Neural cell (in vitro differentiated cells): Measurements from ENCODE around the gene RBM6. TPM values are rescaled to one million over a fixed set of nuclear protein-coding genes. Genes with fewer than 3 reads are reported as not detected.
"Not testable (repeated sequence)": the region's sequence is repeated elsewhere in the genome, so short reads cannot be mapped to it uniquely, and the experiment has no call there.

ENCODE experiments used
- H2AFZ ChIP-seq: fragments of 200-600, 300-800 bp; sonication (generic), shearing (Covaris generic); 2 replicates; pipeline ENCODE4 v1.6.0; 2014; ENCODE audit warnings: low read depth, mild to moderate bottlenecking, antibody characterized with exemption, low read length, moderate library complexity
- H3F3A ChIP-seq: fragments of 200-600 bp; shearing (Covaris generic); 2 replicates; pipeline ENCODE4 v1.6.1; 2016; ENCODE audit warnings: mild to moderate bottlenecking, moderate library complexity, mixed read lengths, antibody characterized with exemption, low read length; ENCODE audit not compliant: insufficient read depth, poor library complexity, severe bottlenecking
- H3K27ac ChIP-seq: fragments of 200-600, 300-800 bp; sonication (generic), shearing (Covaris generic); 2 replicates; pipeline ENCODE4 v1.5.1; 2014; ENCODE audit warnings: mild to moderate bottlenecking, low read length, moderate library complexity
- H3K27me3 ChIP-seq: fragments of 300-800, 200-600 bp; sonication (generic), shearing (Covaris generic); 2 replicates; pipeline ENCODE4 v1.6.0; 2014; ENCODE audit warnings: mild to moderate bottlenecking, low read depth, low read length, moderate library complexity; ENCODE audit not compliant: insufficient read depth
- H3K36me3 ChIP-seq: fragments of 300-800, 200-600 bp; sonication (generic), shearing (Covaris generic); 2 replicates; pipeline ENCODE4 v1.5.1; 2014; ENCODE audit warnings: mild to moderate bottlenecking, antibody characterized with exemption, low read length, moderate library complexity; ENCODE audit not compliant: insufficient read depth
- H3K4me2 ChIP-seq: fragments of 300-800, 200-600 bp; sonication (generic), shearing (Covaris generic); 2 replicates; pipeline ENCODE4 v1.6.0; 2014; ENCODE audit warnings: mild to moderate bottlenecking, low read length
- H3K4me3 ChIP-seq: fragments of 300-800, 200-600 bp; sonication (generic), shearing (Covaris generic); 2 replicates; pipeline ENCODE4 v1.5.1; 2014; ENCODE audit warnings: mild to moderate bottlenecking, low read length, moderate library complexity
- H3K79me2 ChIP-seq: fragments of 200-600 bp; shearing (Covaris generic); replicated peaks from 2 replicates; pipeline ENCODE4 v1.6.0; 2014; ENCODE audit warnings: mild to moderate bottlenecking, low read length, moderate library complexity; ENCODE audit not compliant: insufficient read depth
- H3K9ac ChIP-seq: fragments of 300-800, 200-600 bp; sonication (generic), shearing (Covaris generic); 2 replicates; pipeline ENCODE4 v1.6.1; 2016; ENCODE audit warnings: mild to moderate bottlenecking, low read length, mixed read lengths
- H3K9me2 ChIP-seq: fragments of 200-600 bp; shearing (Covaris generic); 2 replicates; pipeline ENCODE4 v1.6.1; 2016; ENCODE audit warnings: mild to moderate bottlenecking, low read length, mixed read lengths; ENCODE audit not compliant: insufficient read depth
- H3K9me3 ChIP-seq: fragments of 200-600, 300-800 bp; sonication (generic), shearing (Covaris generic); 2 replicates; pipeline ENCODE4 v1.6.1; 2016; ENCODE audit warnings: mild to moderate bottlenecking, mixed run types, low read length, moderate library complexity, mixed read lengths
- H4K20me1 ChIP-seq: fragments of 200-600 bp; shearing (Covaris generic); 2 replicates; pipeline ENCODE4 v1.6.1; 2016; ENCODE audit warnings: mild to moderate bottlenecking, mixed run types; ENCODE audit not compliant: insufficient read depth
- CTCF ChIP-seq: fragments of 450-650 bp; IDR thresholded peaks from 2 replicates; pipeline ENCODE4 v1.5.1; 2014; ENCODE audit warnings: antibody characterized with exemption, mild to moderate bottlenecking, moderate library complexity; ENCODE audit not compliant: poor library complexity, severe bottlenecking
- EP300 ChIP-seq: fragments of 450-650 bp; conservative IDR thresholded peaks from 2 replicates; pipeline ENCODE4 v1.6.1; 2014; ENCODE audit warnings: antibody characterized with exemption, mild to moderate bottlenecking, moderate library complexity; ENCODE audit not compliant: poor library complexity, severe bottlenecking
- EZH2 ChIP-seq: fragments of 200-600, 300-800 bp; shearing (Covaris generic), sonication (generic); IDR thresholded peaks from 2 replicates; pipeline ENCODE4 v1.6.1; 2014; ENCODE audit warnings: antibody characterized with exemption, low read length, borderline replicate concordance, mild to moderate bottlenecking; ENCODE audit not compliant: insufficient read depth, poor library complexity, severe bottlenecking
- MXI1 ChIP-seq: fragments of 450-650 bp; conservative IDR thresholded peaks from 2 replicates; pipeline ENCODE4 v1.6.1; 2014; ENCODE audit warnings: antibody characterized with exemption, mild to moderate bottlenecking; ENCODE audit not compliant: poor library complexity, severe bottlenecking
- POLR2AphosphoS5 ChIP-seq: IDR thresholded peaks from 2 replicates; pipeline ENCODE4 v1.6.1; 2012
- RAD21 ChIP-seq: fragments of 450-650 bp; conservative IDR thresholded peaks from 2 replicates; pipeline ENCODE4 v1.6.1; 2014; ENCODE audit warnings: antibody characterized with exemption, mild to moderate bottlenecking, moderate library complexity
- SMC3 ChIP-seq: fragments of 450-650 bp; conservative IDR thresholded peaks from 2 replicates; pipeline ENCODE4 v1.6.1; 2014; ENCODE audit warnings: antibody characterized with exemption, mild to moderate bottlenecking, moderate library complexity; ENCODE audit not compliant: poor library complexity
- TAF1 ChIP-seq: IDR thresholded peaks from 2 replicates; pipeline ENCODE4 v1.6.1; 2012; ENCODE audit warnings: low read depth
- polyA plus RNA-seq: library from polyadenylated mRNA; depleted of rRNA; stranded (reverse); fragments of >200 nt; gene quantifications from 2 replicates; pipeline ENCODE4 v1.2.3, GENCODE V29; 2014
- TF ChIP-seq, protein P1 (sequence below): IDR thresholded peaks from 2 replicates; pipeline ENCODE4 v1.6.1; 2012; ENCODE audit warnings: borderline replicate concordance

The RBM6 gene
- polyA plus RNA-seq, 1 donor from 2014 or later: 177 TPM

DNA sequence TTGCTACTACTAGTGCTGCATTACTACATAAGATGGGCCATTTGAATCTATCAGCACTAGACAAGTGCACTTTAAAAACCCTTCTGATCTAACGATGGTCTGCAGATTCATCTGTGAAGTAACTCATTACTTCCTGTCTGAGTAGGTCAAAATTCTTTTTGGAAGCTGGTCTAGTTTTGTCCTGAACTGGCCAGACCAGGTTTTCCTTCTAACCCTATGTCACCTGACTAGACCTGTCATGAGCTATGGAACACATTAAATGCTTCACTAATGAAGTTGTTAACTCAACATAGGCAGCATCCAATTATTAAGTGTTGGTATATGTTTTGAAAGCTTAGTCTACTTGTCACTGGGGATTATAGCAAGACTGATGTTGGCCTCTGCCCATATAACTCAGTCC lies 138.7 kb downstream of the RBM6 start:
- H4K20me1 ChIP-seq: no peaks in the 10 kb centered on the region

GRCh38 chr3:50084951-50085350 lies 145.0 kb downstream of the RBM6 start:
- not testable (repeated sequence) for H3F3A ChIP-seq, H3K4me3 ChIP-seq, H3K4me2 ChIP-seq, H3K27ac ChIP-seq, H4K20me1 ChIP-seq, H2AFZ ChIP-seq, H3K9me3 ChIP-seq, H3K27me3 ChIP-seq, H3K36me3 ChIP-seq, H3K9me2 ChIP-seq, H3K9ac ChIP-seq
- H3K79me2 ChIP-seq: peaks cover 13% of the 10 kb centered on the region

More for the DNA sequence above, 138.7 kb downstream of the RBM6 start:
- Histone ChIP-seq H3K9me3 (no peaks in the 10 kb centered on the region), H3K4me2 (no peak overlapping the region), H3F3A (no peaks in the 10 kb centered on the region), H3K27ac (no peak overlapping the region), H3K79me2 (no peaks in the 10 kb centered on the region), H3K27me3 (no peaks in the 10 kb centered on the region), H3K9me2 (no peaks in the 10 kb centered on the region), H2AFZ (no peak overlapping the region), H3K4me3 (no peak overlapping the region), H3K36me3 (peaks cover 7% of the 10 kb centered on the region), H3K9ac (no peak overlapping the region)
- TF ChIP-seq, protein P1, sequence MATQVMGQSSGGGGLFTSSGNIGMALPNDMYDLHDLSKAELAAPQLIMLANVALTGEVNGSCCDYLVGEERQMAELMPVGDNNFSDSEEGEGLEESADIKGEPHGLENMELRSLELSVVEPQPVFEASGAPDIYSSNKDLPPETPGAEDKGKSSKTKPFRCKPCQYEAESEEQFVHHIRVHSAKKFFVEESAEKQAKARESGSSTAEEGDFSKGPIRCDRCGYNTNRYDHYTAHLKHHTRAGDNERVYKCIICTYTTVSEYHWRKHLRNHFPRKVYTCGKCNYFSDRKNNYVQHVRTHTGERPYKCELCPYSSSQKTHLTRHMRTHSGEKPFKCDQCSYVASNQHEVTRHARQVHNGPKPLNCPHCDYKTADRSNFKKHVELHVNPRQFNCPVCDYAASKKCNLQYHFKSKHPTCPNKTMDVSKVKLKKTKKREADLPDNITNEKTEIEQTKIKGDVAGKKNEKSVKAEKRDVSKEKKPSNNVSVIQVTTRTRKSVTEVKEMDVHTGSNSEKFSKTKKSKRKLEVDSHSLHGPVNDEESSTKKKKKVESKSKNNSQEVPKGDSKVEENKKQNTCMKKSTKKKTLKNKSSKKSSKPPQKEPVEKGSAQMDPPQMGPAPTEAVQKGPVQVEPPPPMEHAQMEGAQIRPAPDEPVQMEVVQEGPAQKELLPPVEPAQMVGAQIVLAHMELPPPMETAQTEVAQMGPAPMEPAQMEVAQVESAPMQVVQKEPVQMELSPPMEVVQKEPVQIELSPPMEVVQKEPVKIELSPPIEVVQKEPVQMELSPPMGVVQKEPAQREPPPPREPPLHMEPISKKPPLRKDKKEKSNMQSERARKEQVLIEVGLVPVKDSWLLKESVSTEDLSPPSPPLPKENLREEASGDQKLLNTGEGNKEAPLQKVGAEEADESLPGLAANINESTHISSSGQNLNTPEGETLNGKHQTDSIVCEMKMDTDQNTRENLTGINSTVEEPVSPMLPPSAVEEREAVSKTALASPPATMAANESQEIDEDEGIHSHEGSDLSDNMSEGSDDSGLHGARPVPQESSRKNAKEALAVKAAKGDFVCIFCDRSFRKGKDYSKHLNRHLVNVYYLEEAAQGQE: no peak
- TF ChIP-seq EP300 (no peak), RAD21 (no peak), POLR2AphosphoS5 (no peak), SMC3 (no peak), CTCF (no peak), EZH2 (no peak), TAF1 (no peak), MXI1 (no peak)
